GM23338 (cell line): ENCODE results near the gene APMAP. TPM values are rescaled to one million over a fixed set of nuclear protein-coding genes. Genes with fewer than 3 reads are reported as not detected.

ENCODE experiments used
- ATAC-seq: fragments of 200-7000 bp; cut with Tn5 transposase; 3 replicates; pipeline ENCODE4 v1.9.1; 2020
- DNase-seq: peaks from one replicate; pipeline ENCODE4 v3.0.0-alpha.2; 2015; ENCODE audit warnings: low spot score
- H2AFZ ChIP-seq: fragments of 200-600 bp; sonication (generic); 2 replicates; pipeline ENCODE4 v1.8.0; 2016; ENCODE audit warnings: antibody characterized with exemption, mild to moderate bottlenecking, moderate library complexity
- H3F3A ChIP-seq: fragments of 200-600 bp; sonication (generic); replicated peaks from 2 replicates; pipeline ENCODE4 v1.8.0; 2017; ENCODE audit warnings: antibody characterized with exemption, mixed run types, low read depth
- H3K27ac ChIP-seq: fragments of 200-600 bp; sonication (generic); 2 replicates; pipeline ENCODE4 v1.6.1; 2016; ENCODE audit warnings: low read depth
- H3K27me3 ChIP-seq: fragments of 200-600 bp; sonication (generic); 2 replicates; pipeline ENCODE4 v1.8.0; 2016; ENCODE audit warnings: mild to moderate bottlenecking, mixed run types, moderate library complexity; ENCODE audit not compliant: insufficient read depth
- H3K36me3 ChIP-seq: fragments of 200-600 bp; sonication (generic); 2 replicates; pipeline ENCODE4 v1.8.0; 2016; ENCODE audit warnings: mild to moderate bottlenecking; ENCODE audit not compliant: insufficient read depth
- H3K4me1 ChIP-seq: fragments of 200-600 bp; sonication (generic); 2 replicates; pipeline ENCODE4 v1.8.0; 2016; ENCODE audit warnings: mild to moderate bottlenecking, moderate library complexity; ENCODE audit not compliant: insufficient read depth
- H3K4me2 ChIP-seq: fragments of 200-600 bp; sonication (generic); 2 replicates; pipeline ENCODE4 v1.7.1; 2017; ENCODE audit warnings: mixed run types
- H3K4me3 ChIP-seq: fragments of 200-600 bp; sonication (generic); 2 replicates; pipeline ENCODE4 v1.6.1; 2016; ENCODE audit warnings: mixed run types
- H3K79me2 ChIP-seq: fragments of 200-600 bp; sonication (generic); replicated peaks from 2 replicates; pipeline ENCODE4 v1.8.0; 2017; ENCODE audit warnings: mild to moderate bottlenecking; ENCODE audit not compliant: insufficient read depth
- H3K9me2 ChIP-seq: fragments of 200-600 bp; sonication (generic); 2 replicates; pipeline ENCODE4 v1.8.0; 2017; ENCODE audit not compliant: insufficient read depth
- H4K20me1 ChIP-seq: fragments of 200-600 bp; sonication (generic); replicated peaks from 2 replicates; pipeline ENCODE4 v1.8.0; 2017; ENCODE audit warnings: mild to moderate bottlenecking; ENCODE audit not compliant: insufficient read depth
- H3K27ac Mint-ChIP-seq: 2 replicates; pipeline ENCODE4 v1.8.0; 2020; ENCODE audit warnings: inconsistent platforms, mild to moderate bottlenecking, moderate library complexity, mixed read lengths
- H3K27me3 Mint-ChIP-seq: 3 replicates; pipeline ENCODE4 v1.8.0; 2022; ENCODE audit warnings: low read depth, mild to moderate bottlenecking, moderate library complexity, mixed read lengths, inconsistent platforms; ENCODE audit not compliant: insufficient read depth, poor library complexity
- H3K36me3 Mint-ChIP-seq: 3 replicates; pipeline ENCODE4 v1.8.0; 2021; ENCODE audit warnings: low read depth, mild to moderate bottlenecking, inconsistent platforms, moderate library complexity, mixed read lengths
- H3K4me1 Mint-ChIP-seq: 3 replicates; pipeline ENCODE4 v1.8.0; 2020; ENCODE audit warnings: mild to moderate bottlenecking, inconsistent platforms, mixed read lengths
- H3K4me3 Mint-ChIP-seq: 3 replicates; pipeline ENCODE4 v1.8.0; 2021; ENCODE audit warnings: moderate library complexity, mild to moderate bottlenecking, inconsistent platforms, mixed read lengths
- H3K9me3 Mint-ChIP-seq: 3 replicates; pipeline ENCODE4 v1.8.0; 2020; ENCODE audit warnings: moderate library complexity, mild to moderate bottlenecking, inconsistent platforms, mixed read lengths
- CREB1 ChIP-seq: fragments of 250-450 bp; sonication (Bioruptor Pico); IDR thresholded peaks from 2 replicates; pipeline ENCODE4 v1.5.0; 2020; ENCODE audit warnings: low read depth, mild to moderate bottlenecking, moderate library complexity
- ETS1 ChIP-seq: IDR thresholded peaks from 2 replicates; pipeline ENCODE4 v1.6.1; 2016; ENCODE audit warnings: antibody characterized with exemption
- EZH2 ChIP-seq: fragments of 200-600 bp; sonication (generic); IDR thresholded peaks from one replicate; pipeline ENCODE4 v1.8.0; 2017; ENCODE audit warnings: antibody characterized with exemption, mild to moderate bottlenecking, low read depth; ENCODE audit not compliant: unreplicated experiment
- EZH2phosphoT487 ChIP-seq: fragments of 200-600 bp; sonication (generic); IDR thresholded peaks from one replicate; pipeline ENCODE4 v1.8.1; 2018; ENCODE audit warnings: antibody characterized with exemption; ENCODE audit not compliant: unreplicated experiment
- JUNB ChIP-seq: IDR thresholded peaks from one replicate; pipeline ENCODE4 v1.6.1; 2016; ENCODE audit warnings: antibody characterized with exemption; ENCODE audit not compliant: unreplicated experiment
- NANOG ChIP-seq: IDR thresholded peaks from 2 replicates; pipeline ENCODE4 v1.6.1; 2016; ENCODE audit warnings: antibody characterized with exemption, borderline replicate concordance
- POLR2AphosphoS5 ChIP-seq: IDR thresholded peaks from 2 replicates; pipeline ENCODE4 v1.6.1; 2016; ENCODE audit warnings: antibody characterized with exemption, low read depth
- STAT1 ChIP-seq: IDR thresholded peaks from one replicate; pipeline ENCODE4 v1.6.1; 2016; ENCODE audit warnings: antibody characterized with exemption; ENCODE audit not compliant: unreplicated experiment
- ZNF114 ChIP-seq: fragments of 250-450 bp; sonication (Bioruptor Pico); IDR thresholded peaks from 2 replicates; pipeline ENCODE4 v1.5.0; 2020; ENCODE audit warnings: mild to moderate bottlenecking, moderate library complexity
- ZNF331 ChIP-seq: fragments of 250-450 bp; sonication (Bioruptor Pico); IDR thresholded peaks from 2 replicates; pipeline ENCODE4 v1.5.0; 2020; ENCODE audit warnings: low read depth, mild to moderate bottlenecking, moderate library complexity
- polyA plus RNA-seq: library from polyadenylated mRNA; unstranded; fragments of >200 nt; fragmentation: Nextera tagmentation; extraction: Ambion mirVana; gene quantifications from 2 replicates; pipeline ENCODE4 v1.2.1, GENCODE V29; 2016
- total RNA-seq: library from RNA; depleted of rRNA; stranded (reverse); fragments of >200 nt; shearing (Covaris generic); gene quantifications from 2 replicates; pipeline ENCODE4 v1.2.3, GENCODE V29; 2014
- TF ChIP-seq, protein P1 (sequence below), 2 experiments: fragments of 200-600 bp in 1 of 2; sonication (generic) in 1 of 2; conservative IDR thresholded peaks; 2 replicates each; pipeline versions ENCODE4 v1.5.1 to v1.6.1; 2016 to 2017; ENCODE audit warnings: antibody characterized with exemption in 2 of 2, low read depth in 2 of 2, mild to moderate bottlenecking in 2 of 2, moderate library complexity in 1 of 2
- TF ChIP-seq, protein P2 (sequence below): fragments of 250-450 bp; sonication (Bioruptor Pico); IDR thresholded peaks from 2 replicates; pipeline ENCODE4 v1.5.0; 2020; ENCODE audit warnings: mild to moderate bottlenecking, moderate library complexity
- TF ChIP-seq, protein P3 (sequence below): IDR thresholded peaks from one replicate; pipeline ENCODE4 v1.6.1; 2018; ENCODE audit warnings: antibody characterized with exemption; ENCODE audit not compliant: unreplicated experiment

Gene APMAP
- total and polyA plus RNA-seq, 2 experiments from 2014 or later = 31.7 to 72.3 TPM

GRCh38 chr20:25037288-25038102 is 44.9 kb upstream of the APMAP start:
- Histone ChIP-seq H3K4me2 (no peak overlapping the region), H3K27ac (no peak overlapping the region), H3K4me3 (no peak overlapping the region), H3K9me2 (no peaks in the 10 kb centered on the region), H3K79me2 (no peaks in the 10 kb centered on the region), H3F3A (no peaks in the 10 kb centered on the region), H2AFZ (no peak overlapping the region), H3K36me3 (no peaks in the 10 kb centered on the region), H4K20me1 (no peaks in the 10 kb centered on the region), H3K4me1 (no peaks in the 10 kb centered on the region; the same call in 1 of the 2 replicates), H3K27me3 (no peaks in the 10 kb centered on the region)
- Mint-ChIP-seq H3K4me1 (peaks cover 15% of the 10 kb centered on the region), H3K36me3 (no peaks in the 10 kb centered on the region), H3K27me3 (peaks cover 8% of the 10 kb centered on the region), H3K4me3 (no peak overlapping the region), H3K27ac (peak overlapping the region; percentile 31; the same call in 1 of the 2 replicates), H3K9me3 (no peaks in the 10 kb centered on the region)
- DNase-seq = no peak
- ATAC-seq = no peak
- no peak for TF ChIP-seq JUNB
- no peak for TF ChIP-seq NANOG
- no peak for TF ChIP-seq ZNF331 (CRISPR knock-in tag)
- no peak for TF ChIP-seq STAT1
- no peak for TF ChIP-seq POLR2AphosphoS5
- TF ChIP-seq, protein P1, sequence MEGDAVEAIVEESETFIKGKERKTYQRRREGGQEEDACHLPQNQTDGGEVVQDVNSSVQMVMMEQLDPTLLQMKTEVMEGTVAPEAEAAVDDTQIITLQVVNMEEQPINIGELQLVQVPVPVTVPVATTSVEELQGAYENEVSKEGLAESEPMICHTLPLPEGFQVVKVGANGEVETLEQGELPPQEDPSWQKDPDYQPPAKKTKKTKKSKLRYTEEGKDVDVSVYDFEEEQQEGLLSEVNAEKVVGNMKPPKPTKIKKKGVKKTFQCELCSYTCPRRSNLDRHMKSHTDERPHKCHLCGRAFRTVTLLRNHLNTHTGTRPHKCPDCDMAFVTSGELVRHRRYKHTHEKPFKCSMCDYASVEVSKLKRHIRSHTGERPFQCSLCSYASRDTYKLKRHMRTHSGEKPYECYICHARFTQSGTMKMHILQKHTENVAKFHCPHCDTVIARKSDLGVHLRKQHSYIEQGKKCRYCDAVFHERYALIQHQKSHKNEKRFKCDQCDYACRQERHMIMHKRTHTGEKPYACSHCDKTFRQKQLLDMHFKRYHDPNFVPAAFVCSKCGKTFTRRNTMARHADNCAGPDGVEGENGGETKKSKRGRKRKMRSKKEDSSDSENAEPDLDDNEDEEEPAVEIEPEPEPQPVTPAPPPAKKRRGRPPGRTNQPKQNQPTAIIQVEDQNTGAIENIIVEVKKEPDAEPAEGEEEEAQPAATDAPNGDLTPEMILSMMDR (conservative IDR thresholded peaks at IDR 0.05; ENCODE audit: low read depth in 2 of 2) = no peak
- TF ChIP-seq, protein P2, sequence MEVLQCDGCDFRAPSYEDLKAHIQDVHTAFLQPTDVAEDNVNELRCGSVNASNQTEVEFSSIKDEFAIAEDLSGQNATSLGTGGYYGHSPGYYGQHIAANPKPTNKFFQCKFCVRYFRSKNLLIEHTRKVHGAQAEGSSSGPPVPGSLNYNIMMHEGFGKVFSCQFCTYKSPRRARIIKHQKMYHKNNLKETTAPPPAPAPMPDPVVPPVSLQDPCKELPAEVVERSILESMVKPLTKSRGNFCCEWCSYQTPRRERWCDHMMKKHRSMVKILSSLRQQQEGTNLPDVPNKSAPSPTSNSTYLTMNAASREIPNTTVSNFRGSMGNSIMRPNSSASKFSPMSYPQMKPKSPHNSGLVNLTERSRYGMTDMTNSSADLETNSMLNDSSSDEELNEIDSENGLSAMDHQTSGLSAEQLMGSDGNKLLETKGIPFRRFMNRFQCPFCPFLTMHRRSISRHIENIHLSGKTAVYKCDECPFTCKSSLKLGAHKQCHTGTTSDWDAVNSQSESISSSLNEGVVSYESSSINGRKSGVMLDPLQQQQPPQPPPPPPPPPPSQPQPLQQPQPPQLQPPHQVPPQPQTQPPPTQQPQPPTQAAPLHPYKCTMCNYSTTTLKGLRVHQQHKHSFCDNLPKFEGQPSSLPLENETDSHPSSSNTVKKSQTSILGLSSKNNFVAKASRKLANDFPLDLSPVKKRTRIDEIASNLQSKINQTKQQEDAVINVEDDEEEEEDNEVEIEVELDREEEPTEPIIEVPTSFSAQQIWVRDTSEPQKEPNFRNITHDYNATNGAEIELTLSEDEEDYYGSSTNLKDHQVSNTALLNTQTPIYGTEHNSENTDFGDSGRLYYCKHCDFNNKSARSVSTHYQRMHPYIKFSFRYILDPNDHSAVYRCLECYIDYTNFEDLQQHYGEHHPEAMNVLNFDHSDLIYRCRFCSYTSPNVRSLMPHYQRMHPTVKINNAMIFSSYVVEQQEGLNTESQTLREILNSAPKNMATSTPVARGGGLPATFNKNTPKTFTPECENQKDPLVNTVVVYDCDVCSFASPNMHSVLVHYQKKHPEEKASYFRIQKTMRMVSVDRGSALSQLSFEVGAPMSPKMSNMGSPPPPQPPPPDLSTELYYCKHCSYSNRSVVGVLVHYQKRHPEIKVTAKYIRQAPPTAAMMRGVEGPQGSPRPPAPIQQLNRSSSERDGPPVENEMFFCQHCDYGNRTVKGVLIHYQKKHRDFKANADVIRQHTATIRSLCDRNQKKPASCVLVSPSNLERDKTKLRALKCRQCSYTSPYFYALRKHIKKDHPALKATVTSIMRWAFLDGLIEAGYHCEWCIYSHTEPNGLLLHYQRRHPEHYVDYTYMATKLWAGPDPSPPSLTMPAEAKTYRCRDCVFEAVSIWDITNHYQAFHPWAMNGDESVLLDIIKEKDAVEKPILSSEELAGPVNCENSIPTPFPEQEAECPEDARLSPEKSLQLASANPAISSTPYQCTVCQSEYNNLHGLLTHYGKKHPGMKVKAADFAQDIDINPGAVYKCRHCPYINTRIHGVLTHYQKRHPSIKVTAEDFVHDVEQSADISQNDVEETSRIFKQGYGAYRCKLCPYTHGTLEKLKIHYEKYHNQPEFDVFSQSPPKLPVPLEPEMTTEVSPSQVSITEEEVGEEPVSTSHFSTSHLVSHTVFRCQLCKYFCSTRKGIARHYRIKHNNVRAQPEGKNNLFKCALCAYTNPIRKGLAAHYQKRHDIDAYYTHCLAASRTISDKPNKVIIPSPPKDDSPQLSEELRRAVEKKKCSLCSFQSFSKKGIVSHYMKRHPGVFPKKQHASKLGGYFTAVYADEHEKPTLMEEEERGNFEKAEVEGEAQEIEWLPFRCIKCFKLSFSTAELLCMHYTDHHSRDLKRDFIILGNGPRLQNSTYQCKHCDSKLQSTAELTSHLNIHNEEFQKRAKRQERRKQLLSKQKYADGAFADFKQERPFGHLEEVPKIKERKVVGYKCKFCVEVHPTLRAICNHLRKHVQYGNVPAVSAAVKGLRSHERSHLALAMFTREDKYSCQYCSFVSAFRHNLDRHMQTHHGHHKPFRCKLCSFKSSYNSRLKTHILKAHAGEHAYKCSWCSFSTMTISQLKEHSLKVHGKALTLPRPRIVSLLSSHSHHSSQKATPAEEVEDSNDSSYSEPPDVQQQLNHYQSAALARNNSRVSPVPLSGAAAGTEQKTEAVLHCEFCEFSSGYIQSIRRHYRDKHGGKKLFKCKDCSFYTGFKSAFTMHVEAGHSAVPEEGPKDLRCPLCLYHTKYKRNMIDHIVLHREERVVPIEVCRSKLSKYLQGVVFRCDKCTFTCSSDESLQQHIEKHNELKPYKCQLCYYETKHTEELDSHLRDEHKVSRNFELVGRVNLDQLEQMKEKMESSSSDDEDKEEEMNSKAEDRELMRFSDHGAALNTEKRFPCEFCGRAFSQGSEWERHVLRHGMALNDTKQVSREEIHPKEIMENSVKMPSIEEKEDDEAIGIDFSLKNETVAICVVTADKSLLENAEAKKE (CRISPR knock-in tag) = no peak
- TF ChIP-seq, protein P3, sequence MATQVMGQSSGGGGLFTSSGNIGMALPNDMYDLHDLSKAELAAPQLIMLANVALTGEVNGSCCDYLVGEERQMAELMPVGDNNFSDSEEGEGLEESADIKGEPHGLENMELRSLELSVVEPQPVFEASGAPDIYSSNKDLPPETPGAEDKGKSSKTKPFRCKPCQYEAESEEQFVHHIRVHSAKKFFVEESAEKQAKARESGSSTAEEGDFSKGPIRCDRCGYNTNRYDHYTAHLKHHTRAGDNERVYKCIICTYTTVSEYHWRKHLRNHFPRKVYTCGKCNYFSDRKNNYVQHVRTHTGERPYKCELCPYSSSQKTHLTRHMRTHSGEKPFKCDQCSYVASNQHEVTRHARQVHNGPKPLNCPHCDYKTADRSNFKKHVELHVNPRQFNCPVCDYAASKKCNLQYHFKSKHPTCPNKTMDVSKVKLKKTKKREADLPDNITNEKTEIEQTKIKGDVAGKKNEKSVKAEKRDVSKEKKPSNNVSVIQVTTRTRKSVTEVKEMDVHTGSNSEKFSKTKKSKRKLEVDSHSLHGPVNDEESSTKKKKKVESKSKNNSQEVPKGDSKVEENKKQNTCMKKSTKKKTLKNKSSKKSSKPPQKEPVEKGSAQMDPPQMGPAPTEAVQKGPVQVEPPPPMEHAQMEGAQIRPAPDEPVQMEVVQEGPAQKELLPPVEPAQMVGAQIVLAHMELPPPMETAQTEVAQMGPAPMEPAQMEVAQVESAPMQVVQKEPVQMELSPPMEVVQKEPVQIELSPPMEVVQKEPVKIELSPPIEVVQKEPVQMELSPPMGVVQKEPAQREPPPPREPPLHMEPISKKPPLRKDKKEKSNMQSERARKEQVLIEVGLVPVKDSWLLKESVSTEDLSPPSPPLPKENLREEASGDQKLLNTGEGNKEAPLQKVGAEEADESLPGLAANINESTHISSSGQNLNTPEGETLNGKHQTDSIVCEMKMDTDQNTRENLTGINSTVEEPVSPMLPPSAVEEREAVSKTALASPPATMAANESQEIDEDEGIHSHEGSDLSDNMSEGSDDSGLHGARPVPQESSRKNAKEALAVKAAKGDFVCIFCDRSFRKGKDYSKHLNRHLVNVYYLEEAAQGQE = no peak
- no peak for TF ChIP-seq ZNF114 (CRISPR knock-in tag)
- no peak for TF ChIP-seq CREB1
- TF ChIP-seq EZH2 = no peak
- no peak for TF ChIP-seq EZH2phosphoT487
- no peak for TF ChIP-seq ETS1
